C4-2B (cell line): Measurements from ENCODE around the gene CRYGB.

Experiments
- H3K27ac ChIP-seq: fragments of 450-650 bp; 2 replicates; pipeline ENCODE4 v1.5.1; 2017
- CTCF ChIP-seq: fragments of 450-650 bp; conservative IDR thresholded peaks from 2 replicates; pipeline ENCODE4 v1.5.1; 2017; ENCODE audit warnings: mild to moderate bottlenecking
- ZFX ChIP-seq: fragments of 450-650 bp; IDR thresholded peaks from 2 replicates; pipeline ENCODE4 v1.6.1; 2017

CRYGB gene

GRCh38 chr2:208146006-208146405, at the start of gene CRYGB:
Gene CRYGB, minus strand, starts transcription at chr2:208146158. Its CDS starts 38 bp downstream, at chr2:208146120.
- no peak within 1 kb of the TSS for H3K27ac ChIP-seq
- no peak for TF ChIP-seq ZFX
- TF ChIP-seq CTCF: no peak

- TF ChIP-seq ZFX: no peak
- TF ChIP-seq CTCF: no peak
Observed at GRCh38 chr2:208195531-208195930, 49.6 kb upstream of the CRYGB start.

GRCh38 chr2:208192611-208193236, 46.8 kb upstream of the CRYGB start:
- no peak overlapping the region for H3K27ac ChIP-seq
- no peak for TF ChIP-seq CTCF
- TF ChIP-seq ZFX: no peak

More at GRCh38 chr2:208195531-208195930, 49.6 kb upstream of the CRYGB start:
- H3K27ac ChIP-seq: no peak overlapping the region

GRCh38 chr2:208189810-208190503, 44.0 kb upstream of the CRYGB start, which contains the start of gene C2orf80:
Gene C2orf80, minus strand, starts transcription at chr2:208190030. Its CDS starts 3,044 bp downstream, at chr2:208186986.
- H3K27ac ChIP-seq: no peak within 1 kb of the TSS
- TF ChIP-seq ZFX (no peak), CTCF (no peak)

- no peak overlapping the region for H3K27ac ChIP-seq
- TF ChIP-seq CTCF (no peak), ZFX (no peak)
Observed at GRCh38 chr2:208189069-208189809, 43.3 kb upstream of the CRYGB start.

- TF ChIP-seq ZFX (no peak), CTCF (no peak)
- H3K27ac ChIP-seq: no peak overlapping the region
Observed at GRCh38 chr2:208186893-208187292, 40.9 kb upstream of the CRYGB start.

- no peak overlapping the region for H3K27ac ChIP-seq
- no peak for TF ChIP-seq ZFX
- no peak for TF ChIP-seq CTCF
Observed at GRCh38 chr2:208186465-208186864, 40.5 kb upstream of the CRYGB start.
